Measurements from ENCODE around the gene MRPL37. TPM values are rescaled to one million over a fixed set of nuclear protein-coding genes. Genes with fewer than 3 reads are reported as not detected.
A peak's percentile ranks its signal among the peaks of the same experiment; 100 is the strongest.
"Not testable (repeated sequence)": the region's sequence is repeated elsewhere in the genome, so short reads cannot be mapped to it uniquely, and the experiment has no call there.

Gene MRPL37
- total RNA-seq, 2 experiments from 2014 or later: 93.8 to 95.2 TPM

DNA sequence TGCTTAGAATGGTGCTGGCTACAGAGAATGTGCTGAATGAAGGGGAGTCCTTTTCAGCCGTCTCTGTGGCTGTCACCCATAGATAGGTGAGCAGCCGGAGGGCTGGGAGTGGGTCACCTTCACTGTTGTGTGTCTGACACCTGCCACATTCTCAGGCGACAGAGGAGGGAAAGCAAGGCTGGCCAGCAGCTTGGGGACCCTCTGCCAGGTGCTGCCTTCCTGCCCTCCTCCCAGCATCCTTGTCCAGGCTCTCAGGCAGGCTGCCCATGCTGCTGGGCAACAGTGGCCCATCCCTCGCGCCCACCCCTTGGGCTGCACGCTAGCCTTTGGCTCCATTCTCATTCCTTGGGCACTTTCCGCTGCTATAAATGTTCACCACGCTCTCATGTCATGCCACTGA lies 22.2 kb upstream of the MRPL37 start:
- H3K9me3 Mint-ChIP-seq: no peaks in the 10 kb centered on the region
- H3K36me3 Mint-ChIP-seq (ENCODE audit: low read depth): no peaks in the 10 kb centered on the region
- ChIA-PET CTCF (no interaction called here), POLR2A (no interaction called here)
- no peak overlapping the region for H3K27ac Mint-ChIP-seq
- peaks cover 13% of the 10 kb centered on the region for H3K4me1 Mint-ChIP-seq
- no peaks in the 10 kb centered on the region for H3K27me3 Mint-ChIP-seq
- no peak overlapping the region for H3K4me3 Mint-ChIP-seq
- no peak for DNase-seq

DNA sequence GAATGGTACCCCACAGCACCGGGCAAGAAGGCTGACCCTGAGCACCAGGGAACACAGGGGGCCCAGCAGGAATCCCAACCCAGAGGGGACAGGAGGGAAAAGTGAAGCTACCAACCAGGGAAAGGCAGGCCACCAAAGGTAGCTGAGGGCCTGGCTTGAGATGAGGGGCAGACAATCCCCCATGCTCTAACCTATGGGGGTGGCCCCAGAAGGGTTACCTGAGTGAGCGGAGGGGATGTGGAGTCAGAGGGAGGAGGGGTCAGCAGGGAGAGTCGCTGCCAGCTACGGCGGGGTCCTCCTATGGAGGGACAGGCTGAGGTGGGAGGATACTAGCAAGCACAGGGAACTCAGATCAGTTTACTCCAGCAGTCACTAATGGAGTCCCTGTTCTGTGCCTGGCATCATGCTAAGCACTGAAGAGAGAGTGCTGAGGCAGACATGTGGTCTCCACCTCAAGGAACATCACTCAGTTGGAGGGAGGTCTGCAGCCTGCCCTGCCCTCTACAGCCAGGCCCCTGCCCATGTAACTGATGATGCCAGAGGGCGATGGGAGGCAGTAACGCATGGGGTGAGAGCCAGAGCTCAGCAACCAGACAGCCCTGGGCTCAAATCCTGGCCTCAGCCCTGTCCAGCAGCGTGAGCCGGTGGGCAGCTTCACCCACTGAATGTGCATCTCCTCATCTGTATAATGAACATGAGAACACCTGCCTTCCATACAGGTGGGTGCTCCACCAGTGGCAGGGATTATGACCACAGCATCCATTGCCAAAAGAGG lies 21.5 kb upstream of the MRPL37 start:
- peaks cover 8% of the 10 kb centered on the region for H3K4me1 Mint-ChIP-seq
- no peak overlapping the region for H3K27ac Mint-ChIP-seq
- no peak for DNase-seq
- CTCF ChIA-PET: interaction anchor here (0.8 to 1.2 kb wide), 2 partner anchors 10 to 208 kb away, joined by 3 read pairs; no protein-coding TSS in a partner anchor
- no peaks in the 10 kb centered on the region for H3K9me3 Mint-ChIP-seq
- H3K4me3 Mint-ChIP-seq: no peak overlapping the region
- H3K27me3 Mint-ChIP-seq: no peaks in the 10 kb centered on the region
- H3K36me3 Mint-ChIP-seq (ENCODE audit: low read depth): peaks cover 5% of the 10 kb centered on the region
- POLR2A ChIA-PET: no interaction called here

DNA sequence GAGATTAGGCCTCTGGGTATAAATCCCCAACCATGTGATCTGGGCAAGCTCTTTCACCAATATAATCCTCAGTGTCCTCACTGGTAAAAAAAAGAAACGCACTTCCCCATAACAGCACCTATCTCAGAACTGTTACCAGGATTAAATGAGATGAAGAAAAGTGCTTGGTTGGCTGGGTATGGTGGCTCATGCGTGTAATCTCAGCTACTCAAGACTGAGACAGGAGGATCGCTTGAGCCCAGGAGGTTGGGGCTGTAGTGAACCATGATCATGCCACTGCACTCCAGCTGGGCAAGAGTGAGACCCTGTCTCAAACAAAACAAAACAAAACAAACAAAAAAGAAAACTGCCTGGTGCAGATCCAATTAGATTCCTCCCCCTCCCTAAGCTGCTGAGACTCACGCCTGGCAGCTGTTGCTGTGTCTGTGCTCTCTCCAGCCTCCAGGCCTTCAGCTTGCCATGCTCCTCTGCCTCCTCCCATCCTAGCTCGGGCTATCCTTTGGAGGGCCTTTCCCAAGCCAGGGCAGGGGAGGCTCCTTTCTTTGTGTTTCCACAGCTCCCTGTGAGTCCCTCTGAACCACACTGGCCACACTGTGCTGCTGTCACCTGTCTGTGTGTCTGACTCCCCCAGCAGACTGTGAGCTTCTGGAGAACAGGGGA lies 19.1 kb upstream of the MRPL37 start:
- no peak overlapping the region for H3K4me3 Mint-ChIP-seq
- H3K36me3 Mint-ChIP-seq (ENCODE audit: low read depth): peaks cover 11% of the 10 kb centered on the region
- H3K27me3 Mint-ChIP-seq: no peaks in the 10 kb centered on the region
- H3K9me3 Mint-ChIP-seq: no peaks in the 10 kb centered on the region
- H3K27ac Mint-ChIP-seq: no peak overlapping the region
- ChIA-PET CTCF (interaction anchor here (0.5 to 1.9 kb wide), 9 partner anchors 9 to 335 kb away, joined by 3 to 5 read pairs (median 3); no protein-coding TSS in a partner anchor), POLR2A (no interaction called here)
- H3K4me1 Mint-ChIP-seq: no peaks in the 10 kb centered on the region
- DNase-seq: no peak

DNA sequence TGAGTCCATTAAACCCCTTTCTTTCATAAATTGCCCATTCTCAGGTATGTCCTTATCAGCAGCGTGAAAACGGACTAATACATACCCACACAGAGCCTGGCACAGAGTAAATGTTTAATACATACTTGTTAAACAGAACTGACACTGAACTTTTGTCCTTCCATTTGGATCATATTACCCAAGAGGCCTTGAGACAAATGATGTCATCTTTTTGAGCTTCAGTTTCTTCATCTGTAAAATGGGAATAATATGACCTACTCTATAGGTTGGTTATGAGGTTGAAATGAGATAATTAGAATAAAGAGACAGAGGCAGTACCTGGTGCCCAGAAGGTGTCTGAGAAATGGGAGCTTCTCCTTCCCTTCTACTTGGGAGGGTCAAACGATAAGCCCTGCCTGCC lies 13.9 kb upstream of the MRPL37 start:
- POLR2A ChIA-PET: no interaction called here
- peaks cover 20% of the 10 kb centered on the region for H3K36me3 Mint-ChIP-seq (ENCODE audit: low read depth)

DNA sequence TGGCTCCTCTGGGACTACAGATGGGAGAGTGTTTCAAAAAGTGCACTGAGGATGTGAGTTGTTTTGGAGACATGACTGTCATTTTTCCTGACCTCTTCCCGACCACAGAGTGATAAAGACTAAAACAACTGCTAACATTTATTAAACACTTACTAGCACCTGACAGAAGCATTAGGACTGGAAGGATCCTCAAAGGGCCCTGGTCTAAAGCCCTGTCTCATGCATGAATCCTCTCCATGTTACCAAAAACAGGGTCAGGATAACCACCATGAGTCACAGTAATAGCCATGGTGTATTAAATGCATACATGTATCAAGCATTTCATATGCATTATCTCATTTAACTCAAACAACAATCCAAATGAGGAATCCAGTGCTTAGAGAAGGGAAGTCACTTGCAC lies 11.7 kb upstream of the MRPL37 start:
- ChIA-PET CTCF (interaction anchor here (1.2 kb wide), 1 partner anchor 10 kb away, joined by 3 read pairs; no protein-coding TSS in a partner anchor), POLR2A (no interaction called here)
- Mint-ChIP-seq H3K27me3 (no peaks in the 10 kb centered on the region), H3K36me3 (ENCODE audit: low read depth) (peaks cover 20% of the 10 kb centered on the region), H3K4me3 (no peak overlapping the region), H3K9me3 (no peaks in the 10 kb centered on the region), H3K27ac (no peak overlapping the region), H3K4me1 (no peaks in the 10 kb centered on the region)
- no peak for DNase-seq

More for the DNA sequence above, 13.9 kb upstream of the MRPL37 start:
- no peak overlapping the region for H3K4me3 Mint-ChIP-seq
- DNase-seq: no peak
- no peak overlapping the region for H3K27ac Mint-ChIP-seq
- no peaks in the 10 kb centered on the region for H3K9me3 Mint-ChIP-seq
- no peaks in the 10 kb centered on the region for H3K27me3 Mint-ChIP-seq
- CTCF ChIA-PET: interaction anchor here (1.3 kb wide), 1 partner anchor 9 kb away, joined by 3 read pairs; no protein-coding TSS in a partner anchor
- no peaks in the 10 kb centered on the region for H3K4me1 Mint-ChIP-seq

DNA sequence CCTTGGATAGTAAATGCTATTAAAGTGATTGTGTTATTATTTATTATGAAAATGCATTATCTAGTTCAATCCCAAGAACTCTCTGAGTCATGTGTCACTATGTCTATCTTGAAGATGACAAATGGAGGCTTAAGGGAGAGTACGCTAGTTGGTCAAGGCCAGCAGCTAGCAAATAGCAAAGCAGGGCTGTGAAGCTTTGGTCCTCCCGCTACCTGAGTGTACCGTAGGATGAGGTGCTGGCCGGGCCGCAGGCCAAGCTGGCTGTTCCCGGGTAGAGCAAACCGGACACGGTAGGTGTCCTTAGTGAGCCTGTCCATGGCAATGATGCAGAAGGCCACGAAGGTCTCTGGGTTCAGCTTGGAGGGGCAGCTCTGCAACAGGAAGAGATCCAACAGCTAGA lies 9.4 kb upstream of the MRPL37 start:
- Mint-ChIP-seq H3K36me3 (ENCODE audit: low read depth) (peaks cover 17% of the 10 kb centered on the region), H3K27me3 (no peaks in the 10 kb centered on the region), H3K9me3 (no peaks in the 10 kb centered on the region), H3K27ac (no peak overlapping the region), H3K4me1 (no peaks in the 10 kb centered on the region), H3K4me3 (no peak overlapping the region)
- no peak for DNase-seq
- ChIA-PET POLR2A (no interaction called here), CTCF (interaction anchor here (1.2 to 1.8 kb wide), 2 partner anchors 9 to 299 kb away, joined by 3 to 5 read pairs; no protein-coding TSS in a partner anchor)

DNA sequence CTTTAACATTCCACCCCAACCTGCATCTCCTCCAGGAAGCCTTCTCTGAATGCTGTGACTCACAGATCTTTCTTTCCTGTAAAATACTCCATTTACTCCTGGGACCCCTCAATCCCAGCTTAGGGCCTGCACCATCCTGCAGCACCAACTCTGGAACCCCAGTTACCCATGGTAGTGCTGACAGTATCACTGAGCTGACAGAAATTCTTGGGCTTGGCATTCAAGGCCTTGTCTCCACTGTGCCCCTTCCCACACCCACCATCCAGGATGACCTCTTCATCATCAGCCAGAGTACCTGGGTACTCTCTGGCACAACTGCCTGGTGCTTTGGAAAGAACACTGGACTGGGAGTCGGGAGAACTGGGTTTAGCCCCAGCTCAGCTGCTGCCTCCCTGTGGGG lies 8.4 kb upstream of the MRPL37 start:
- no peak for DNase-seq
- Mint-ChIP-seq H3K36me3 (ENCODE audit: low read depth) (peaks cover 12% of the 10 kb centered on the region), H3K4me3 (no peak overlapping the region), H3K27ac (no peak overlapping the region), H3K4me1 (no peaks in the 10 kb centered on the region), H3K9me3 (no peaks in the 10 kb centered on the region), H3K27me3 (no peaks in the 10 kb centered on the region)
- CTCF ChIA-PET: no interaction called here
- POLR2A ChIA-PET: no interaction called here

DNA sequence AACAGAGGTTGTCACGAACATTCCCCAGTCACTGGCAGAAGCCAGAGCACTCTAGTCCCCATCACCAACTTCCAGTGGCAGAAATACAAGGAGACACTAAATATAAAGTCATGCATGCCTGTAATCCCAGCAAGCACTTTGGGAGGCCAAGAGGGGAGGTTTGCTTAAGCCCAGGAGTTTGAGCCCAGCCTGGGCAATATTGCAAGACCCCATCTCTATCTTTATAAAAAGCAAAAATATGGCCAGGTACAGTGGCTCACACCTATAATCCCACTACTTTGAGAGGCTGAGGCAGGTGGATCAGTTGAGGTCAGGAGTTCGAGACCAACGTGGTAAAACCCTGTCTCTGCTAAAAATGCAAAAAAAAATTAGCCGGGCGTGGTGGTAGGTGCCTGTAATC lies 6.5 kb upstream of the MRPL37 start:
- Mint-ChIP-seq H3K27me3 (no peaks in the 10 kb centered on the region), H3K4me3 (no peak overlapping the region), H3K27ac (no peak overlapping the region), H3K9me3 (no peaks in the 10 kb centered on the region), H3K4me1 (no peaks in the 10 kb centered on the region), H3K36me3 (ENCODE audit: low read depth) (peaks cover 6% of the 10 kb centered on the region)
- ChIA-PET POLR2A (no interaction called here), CTCF (interaction anchor here (0.6 kb wide), 1 partner anchor 240 kb away, joined by 3 read pairs; no protein-coding TSS in a partner anchor)
- DNase-seq: no peak

DNA sequence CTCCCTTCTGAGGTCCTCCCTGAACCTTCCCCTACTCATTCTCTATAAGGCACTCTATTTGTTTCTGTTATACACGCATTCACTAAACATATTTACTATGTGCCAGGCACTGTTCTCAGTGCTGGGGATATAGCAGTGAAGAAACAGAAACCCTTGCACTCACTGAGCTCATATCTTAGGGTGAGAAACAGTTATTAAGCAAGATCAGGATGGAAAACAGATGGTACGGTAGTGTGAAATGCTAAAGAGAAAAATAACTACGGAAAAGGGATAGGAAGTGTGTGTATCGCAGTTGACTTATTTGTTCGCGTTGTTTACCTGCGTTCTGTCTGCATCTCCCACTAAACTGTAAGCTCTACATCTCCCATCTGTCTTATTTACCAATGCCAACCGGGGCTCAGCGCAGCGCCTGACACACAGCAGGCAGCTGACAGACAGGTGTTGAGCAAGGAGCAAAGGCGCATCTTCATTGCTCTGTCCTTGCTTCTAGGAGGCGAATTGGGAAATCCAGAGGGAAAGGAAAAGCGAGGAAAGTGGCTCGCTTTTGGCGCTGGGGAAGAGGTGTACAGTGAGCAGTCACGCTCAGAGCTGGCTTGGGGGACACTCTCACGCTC lies 709 bp upstream of the MRPL37 start:
- peaks cover 33% of the 10 kb centered on the region for H3K4me1 Mint-ChIP-seq
- peak overlapping the region; percentile 83 for H3K4me3 Mint-ChIP-seq
- ChIA-PET CTCF (interaction anchor here (0.8 to 1.7 kb wide), 6 partner anchors 11 to 290 kb away, joined by 3 to 5 read pairs (median 3); no protein-coding TSS in a partner anchor), POLR2A (no interaction called here)
- H3K36me3 Mint-ChIP-seq (ENCODE audit: low read depth): peaks cover 12% of the 10 kb centered on the region
- H3K9me3 Mint-ChIP-seq: no peaks in the 10 kb centered on the region
- peak overlapping the region; percentile 10 for H3K27ac Mint-ChIP-seq
- DNase-seq: no peak
- no peaks in the 10 kb centered on the region for H3K27me3 Mint-ChIP-seq

DNA sequence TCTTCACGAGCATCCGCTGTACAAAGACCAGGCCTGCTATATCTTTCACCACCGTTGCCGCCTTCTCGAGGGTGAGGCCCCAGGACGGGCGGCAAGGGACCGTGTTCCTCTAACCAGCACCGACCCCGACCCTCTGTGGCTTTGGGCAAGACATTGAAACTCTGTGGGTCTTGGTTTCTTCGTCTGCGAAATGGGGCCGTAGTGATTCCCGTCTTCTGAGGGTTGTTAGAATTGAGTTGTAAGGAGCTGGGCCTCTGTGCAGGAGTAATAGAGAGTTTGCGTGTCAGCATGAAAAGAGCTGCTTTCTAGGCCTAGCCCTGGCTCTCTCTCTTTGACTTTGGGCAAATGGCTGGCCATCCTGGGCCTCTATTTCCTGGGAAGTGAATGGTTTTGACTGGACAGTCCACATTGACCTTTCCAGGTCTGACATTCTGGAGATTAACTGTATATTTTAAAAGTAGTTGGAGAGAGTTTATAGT lies 591 bp downstream of the MRPL37 start:
- POLR2A ChIA-PET: no interaction called here
- H3K36me3 Mint-ChIP-seq (ENCODE audit: low read depth): peaks cover 18% of the 10 kb centered on the region
- H3K27me3 Mint-ChIP-seq: no peaks in the 10 kb centered on the region
- no peaks in the 10 kb centered on the region for H3K9me3 Mint-ChIP-seq
- H3K4me3 Mint-ChIP-seq: peak overlapping the region; percentile 83
- no peak for DNase-seq
- peaks cover 37% of the 10 kb centered on the region for H3K4me1 Mint-ChIP-seq
- H3K27ac Mint-ChIP-seq: peak overlapping the region; percentile 71
- CTCF ChIA-PET: interaction anchor here (1.7 kb wide), 1 partner anchor 29 kb away, joined by 3 read pairs; no protein-coding TSS in a partner anchor

DNA sequence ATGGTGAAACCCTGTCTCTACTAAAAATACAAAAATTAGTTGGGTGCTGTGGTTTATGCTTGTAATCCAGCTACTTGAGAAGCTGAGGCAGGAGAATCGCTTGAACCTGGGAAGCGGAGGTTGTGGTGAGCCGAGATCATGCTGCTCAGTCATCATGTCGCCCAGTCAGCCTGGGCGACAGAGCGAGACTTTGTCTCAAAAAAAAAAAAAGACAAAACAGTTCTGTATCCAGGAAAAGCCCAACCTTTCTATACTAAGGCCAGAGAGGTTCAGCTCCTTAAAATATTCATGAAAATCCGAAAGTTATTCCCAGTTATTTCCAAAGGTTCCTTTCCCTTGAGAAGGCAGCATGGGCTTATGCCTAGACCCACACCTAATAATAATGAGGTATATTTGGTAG lies 4.2 kb downstream of the MRPL37 start:
- Mint-ChIP-seq H3K4me3 (no peak overlapping the region), H3K27ac (no peak overlapping the region), H3K27me3 (no peaks in the 10 kb centered on the region), H3K4me1 (peaks cover 37% of the 10 kb centered on the region), H3K9me3 (no peaks in the 10 kb centered on the region), H3K36me3 (ENCODE audit: low read depth) (peaks cover 44% of the 10 kb centered on the region)
- POLR2A ChIA-PET: interaction anchor here (0.6 kb wide), 1 partner anchor 557 kb away, joined by 3 read pairs; no protein-coding TSS in a partner anchor
- no peak for DNase-seq
- CTCF ChIA-PET: interaction anchor here (0.6 to 1.3 kb wide), 2 partner anchors 24 to 32 kb away, joined by 3 read pairs; no protein-coding TSS in a partner anchor

DNA sequence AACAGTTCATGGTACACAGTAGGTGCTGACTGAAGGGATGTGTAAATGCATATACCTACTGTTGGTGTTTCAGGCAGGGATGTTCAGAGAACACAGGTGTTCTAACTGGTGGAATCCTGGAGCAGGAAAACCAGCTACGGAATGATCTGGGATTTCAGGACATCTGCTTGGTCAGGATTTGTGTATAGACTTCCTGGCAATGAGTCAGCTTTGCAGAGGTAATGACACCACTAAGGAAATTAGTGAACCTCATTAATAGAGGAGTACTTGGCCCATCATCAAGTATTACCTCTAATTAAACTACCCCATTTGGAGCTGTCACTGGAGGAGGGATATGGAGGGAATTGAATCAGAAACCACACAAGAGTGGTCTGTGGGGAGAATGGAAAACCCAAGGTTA lies 7.3 kb downstream of the MRPL37 start:
- no peak overlapping the region for H3K4me3 Mint-ChIP-seq
- H3K9me3 Mint-ChIP-seq: no peaks in the 10 kb centered on the region
- no peak overlapping the region for H3K27ac Mint-ChIP-seq
- no peaks in the 10 kb centered on the region for H3K27me3 Mint-ChIP-seq
- H3K4me1 Mint-ChIP-seq: peaks cover 17% of the 10 kb centered on the region
- ChIA-PET CTCF (no interaction called here), POLR2A (no interaction called here)
- no peak for DNase-seq
- H3K36me3 Mint-ChIP-seq (ENCODE audit: low read depth): peaks cover 64% of the 10 kb centered on the region

DNA sequence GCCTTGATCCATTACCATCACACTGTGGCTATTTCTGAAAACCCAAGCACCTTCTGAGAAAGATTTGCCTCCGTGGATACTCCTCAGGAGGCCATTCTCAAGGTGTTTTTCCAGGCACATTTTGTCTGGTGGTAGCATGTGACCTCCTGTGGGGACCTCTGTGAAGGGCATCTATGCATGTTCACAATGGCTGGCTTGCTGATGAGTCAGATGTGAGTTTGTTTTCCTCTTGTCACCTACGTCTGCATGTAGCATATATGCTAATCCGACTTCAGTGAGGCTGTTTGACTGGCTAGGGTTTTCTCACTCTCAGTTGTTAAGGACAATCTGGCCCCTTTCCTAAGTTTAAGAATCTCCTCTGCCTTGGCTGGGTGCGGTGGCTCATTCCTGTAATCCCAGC lies 7.9 kb downstream of the MRPL37 start:
- peak overlapping the region; percentile 26 for H3K27ac Mint-ChIP-seq

More for the DNA sequence above, 7.9 kb downstream of the MRPL37 start:
- H3K4me3 Mint-ChIP-seq, H3K27me3 Mint-ChIP-seq, DNase-seq, H3K9me3 Mint-ChIP-seq, POLR2A ChIA-PET: not testable (repeated sequence)
- CTCF ChIA-PET: interaction anchor here (0.6 kb wide), 1 partner anchor 359 kb away, joined by 4 read pairs; no protein-coding TSS in a partner anchor
- H3K36me3 Mint-ChIP-seq (ENCODE audit: low read depth): peaks cover 63% of the 10 kb centered on the region
- H3K4me1 Mint-ChIP-seq: peaks cover 11% of the 10 kb centered on the region

Measured in activated CD4-positive, alpha-beta T cell treated with anti-CD3 and anti-CD28 coated beads, Interleukin-2, amount 10 ng/mL, durations not matched to agents 7 days and 5 days (primary cell).